SU-DHL-6 (cell line): ENCODE results near the gene FOXA2.

ENCODE experiments used
- CTCF ChIP-seq: fragments of 200-600 bp; sonication (generic); IDR thresholded peaks from one replicate; pipeline ENCODE4 v1.5.1; 2017; ENCODE audit warnings: antibody characterized with exemption, mild to moderate bottlenecking, low read length, moderate library complexity; ENCODE audit not compliant: insufficient read depth, poor library complexity, severe bottlenecking
- EZH2phosphoT487 ChIP-seq: fragments of 200-600 bp; sonication (generic), shearing (Covaris generic); conservative IDR thresholded peaks from 2 replicates; pipeline ENCODE4 v1.6.1; 2018; ENCODE audit warnings: mild to moderate bottlenecking, antibody characterized with exemption, low read length, moderate library complexity, mixed read lengths

- TF ChIP-seq CTCF (no peak), EZH2phosphoT487 (no peak)
Measured at GRCh38 chr20:22619272-22619671, 34.9 kb upstream of the FOXA2 start.
